ENCODE results near the gene GRB10. TPM values are rescaled to one million over a fixed set of nuclear protein-coding genes. Genes with fewer than 3 reads are reported as not detected.

The GRB10 gene
- total RNA-seq, 4 donors from 2014 or later, result 37.1 to 109 (median 74.0) TPM

GRCh38 chr7:50584386-50584785 lies 198.3 kb downstream of the GRB10 start:
- TF ChIP-seq CTCF (IDR thresholded peaks at IDR 0.05; ENCODE audit: low read depth), result no peak

- TF ChIP-seq CTCF (IDR thresholded peaks at IDR 0.05; ENCODE audit: low read depth), result no peak
Observed at GRCh38 chr7:50580057-50580456, 202.6 kb downstream of the GRB10 start.

- TF ChIP-seq CTCF (IDR thresholded peaks at IDR 0.05; ENCODE audit: low read depth), result no peak
Observed at GRCh38 chr7:50577569-50577968, 205.1 kb downstream of the GRB10 start.

- no peak for TF ChIP-seq CTCF (IDR thresholded peaks at IDR 0.05; ENCODE audit: low read depth)
Observed at GRCh38 chr7:50567715-50568261, 214.9 kb downstream of the GRB10 start.

GRCh38 chr7:50565977-50566376 lies 216.7 kb downstream of the GRB10 start:
- no peak for TF ChIP-seq CTCF (IDR thresholded peaks at IDR 0.05; ENCODE audit: low read depth)

- TF ChIP-seq CTCF (IDR thresholded peaks at IDR 0.05; ENCODE audit: low read depth), result no peak
Observed at GRCh38 chr7:50565559-50565916, 217.2 kb downstream of the GRB10 start.

- no peak for TF ChIP-seq CTCF (IDR thresholded peaks at IDR 0.05; ENCODE audit: low read depth)
Observed at GRCh38 chr7:50564640-50565558, 217.8 kb downstream of the GRB10 start, which contains the start of gene DDC. TSS of gene DDC (minus strand) at chr7:50565405. CDS start at chr7:50544085, 21,320 bp downstream.

All from subcutaneous adipose tissue (tissue), 4 donors.